ENCODE data around the gene TEX19.
"Not testable (repeated sequence)": the region's sequence is repeated elsewhere in the genome, so short reads cannot be mapped to it uniquely, and the experiment has no call there.

The TEX19 gene

DNA sequence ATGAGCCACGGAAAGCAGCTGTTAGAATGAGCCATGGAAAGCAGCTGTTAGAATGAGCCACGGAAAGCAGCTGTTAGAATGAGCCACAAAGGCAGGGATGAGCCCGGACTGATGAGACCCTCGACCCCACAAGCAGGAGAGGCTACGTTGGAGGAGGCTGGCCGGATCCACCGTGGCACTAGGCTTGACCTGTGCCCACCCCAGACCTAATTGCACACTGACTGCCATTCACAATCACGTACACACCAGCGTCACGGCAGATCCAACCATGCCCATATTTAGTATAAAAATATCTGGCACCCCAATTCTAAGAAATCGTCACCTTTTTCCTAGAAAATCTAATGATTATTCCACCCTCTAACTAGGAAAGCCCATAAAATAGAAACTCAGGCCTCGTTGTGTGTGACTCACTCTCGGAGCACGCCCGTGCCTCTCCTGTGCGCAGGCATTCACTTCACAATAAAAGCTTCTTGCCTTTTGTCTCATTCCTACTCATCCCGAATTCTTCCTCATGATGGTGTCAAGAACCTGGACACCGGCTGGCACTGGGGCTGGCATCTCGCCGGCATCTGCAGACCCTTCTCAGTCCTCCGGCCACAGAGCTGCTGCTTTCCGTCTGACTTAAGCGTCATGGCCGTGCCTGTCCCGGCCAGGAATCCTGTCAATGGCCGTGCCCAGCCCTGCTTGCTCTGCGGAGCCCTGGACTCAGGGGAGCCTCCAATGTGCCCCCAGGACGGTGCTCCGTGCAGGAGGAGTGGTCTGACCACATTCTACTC lies 20.0 kb upstream of the TEX19 start:
- DNase-seq (ENCODE audit: low read depth), result no peak

DNA sequence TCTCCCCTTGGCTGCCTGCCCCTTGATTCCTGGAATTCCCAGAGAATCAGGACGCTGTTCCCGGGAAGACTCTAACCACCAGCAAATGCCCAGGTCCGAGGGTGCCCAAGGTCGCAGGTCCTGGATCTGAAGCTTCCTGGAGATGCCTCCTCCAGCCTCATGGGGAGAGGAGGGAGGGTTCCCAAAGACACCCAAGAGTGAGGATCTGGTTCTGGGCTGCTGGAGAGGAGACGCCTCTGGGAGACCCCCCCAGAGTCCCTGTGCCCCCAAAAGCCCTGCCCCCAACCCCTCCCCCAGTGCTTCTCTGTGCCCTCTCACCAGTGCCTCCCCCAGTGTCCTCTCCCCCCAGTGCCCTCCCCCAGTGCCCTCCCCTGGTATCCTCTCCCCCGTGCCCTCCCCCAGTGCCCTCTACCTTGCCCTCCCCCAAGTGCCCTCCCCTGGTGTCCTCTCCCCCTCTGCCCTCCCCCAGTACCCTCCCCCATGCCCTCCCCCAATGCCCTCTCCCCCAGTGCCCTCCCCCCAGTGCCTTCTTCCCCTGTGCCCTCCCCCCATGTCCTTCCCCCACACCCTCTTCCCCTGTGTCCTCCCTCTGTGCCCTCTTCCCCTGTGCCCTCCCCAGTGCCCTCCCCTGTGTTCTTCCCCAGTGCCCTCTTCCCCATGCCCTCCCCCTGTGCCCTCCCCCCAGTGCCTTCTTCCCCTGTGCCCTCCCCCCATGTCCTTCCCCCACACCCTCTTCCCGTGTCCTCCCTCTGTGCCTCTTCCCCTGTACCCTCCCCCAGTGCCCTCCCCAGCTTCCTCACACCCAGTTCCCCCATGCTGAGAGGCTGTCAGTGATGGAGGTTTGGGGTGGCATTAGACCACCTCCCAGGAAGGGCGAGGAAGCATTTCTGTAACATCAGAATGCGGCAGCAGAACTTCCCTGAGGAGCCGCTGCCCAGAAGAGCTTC lies 19.1 kb upstream of the TEX19 start:
- no peak for DNase-seq (ENCODE audit: low read depth)

DNA sequence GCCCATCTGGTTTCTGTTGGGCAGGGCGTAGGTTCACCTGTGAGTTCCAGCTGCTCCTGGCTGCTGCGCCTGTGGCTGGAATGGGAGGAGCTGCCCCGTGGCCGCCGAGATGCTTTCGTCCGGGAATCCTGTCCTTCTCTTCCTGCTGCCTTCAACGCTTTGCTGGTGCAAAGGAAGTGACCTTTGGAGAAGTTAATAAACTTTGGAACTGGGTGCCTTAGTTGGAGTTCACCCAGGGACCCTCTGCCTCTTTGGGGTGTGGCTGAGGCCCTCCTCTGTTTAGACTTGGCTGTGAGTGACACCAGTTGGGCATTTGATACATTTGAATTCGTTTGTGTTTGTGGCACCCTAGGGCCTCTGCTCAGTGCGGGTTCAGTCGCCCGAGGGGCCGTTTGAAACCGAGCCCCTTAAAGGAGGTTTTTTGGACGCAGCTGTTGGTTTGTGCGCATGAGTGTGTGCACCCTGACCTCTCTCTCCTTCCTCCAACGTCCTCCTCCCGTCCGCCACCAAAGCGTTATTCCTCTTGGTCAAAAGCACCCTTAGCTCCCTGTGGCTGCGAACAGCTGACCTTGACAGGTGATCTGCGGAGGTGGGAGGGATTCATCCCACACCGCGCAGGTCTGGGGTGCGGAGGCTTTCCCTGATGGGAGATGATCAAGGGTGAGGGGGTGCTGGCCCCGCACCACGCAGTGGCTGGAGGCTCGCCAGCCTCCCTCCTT lies 16.5 kb upstream of the TEX19 start:
- DNase-seq (ENCODE audit: low read depth), result no peak

- DNase-seq (ENCODE audit: low read depth), result no peak
These were observed 15.5 kb upstream of the TEX19 start for GRCh38 chr17:82343560-82343959.

GRCh38 chr17:82344175-82344907 lies 14.7 kb upstream of the TEX19 start:
- no peak for DNase-seq (ENCODE audit: low read depth)

DNA sequence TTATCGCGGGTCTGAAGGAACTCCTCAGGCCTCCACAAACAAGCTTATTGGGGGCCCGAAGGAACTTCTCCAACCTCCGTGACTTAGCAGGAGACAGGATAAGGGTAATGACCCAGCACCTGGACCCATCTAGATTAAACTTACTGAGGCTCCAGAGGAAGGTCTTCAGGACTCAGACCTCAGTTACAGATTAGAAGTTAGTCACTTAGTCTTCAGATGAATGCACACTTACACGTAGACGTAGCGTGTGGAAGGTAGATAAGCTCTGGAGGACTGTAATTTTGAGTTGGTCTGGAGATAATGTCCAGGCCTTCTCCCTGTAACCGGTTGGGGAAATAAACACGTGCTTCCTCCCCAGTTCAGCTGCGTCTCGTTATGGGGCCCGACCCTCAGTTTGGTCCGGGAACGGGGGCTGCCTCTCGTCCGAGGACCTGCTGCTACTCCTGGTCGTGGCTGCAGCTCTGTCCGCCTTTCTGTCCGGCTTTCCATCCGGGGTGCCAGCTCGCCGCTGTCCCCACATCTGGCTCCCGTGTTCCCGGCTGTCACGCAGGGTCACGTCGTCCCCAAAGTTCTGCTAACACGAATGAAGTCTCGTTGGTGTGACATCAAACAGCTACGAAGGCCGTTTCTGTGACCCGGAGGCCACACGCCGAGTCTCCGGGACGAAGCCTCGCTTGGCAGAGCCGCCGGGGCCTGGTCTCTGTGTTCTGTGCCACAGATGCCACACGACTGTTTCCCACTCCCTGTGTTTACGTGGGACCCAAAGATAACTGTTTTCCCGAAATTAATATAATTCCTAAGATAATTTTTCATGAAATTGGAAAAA lies 13.7 kb upstream of the TEX19 start:
- DNase-seq (ENCODE audit: low read depth), result no peak

- DNase-seq (ENCODE audit: low read depth), result no peak
These were observed 12.4 kb upstream of the TEX19 start for GRCh38 chr17:82346342-82347300.

GRCh38 chr17:82347994-82348393 lies 11.1 kb upstream of the TEX19 start:
- DNase-seq (ENCODE audit: low read depth), result not testable (repeated sequence)

GRCh38 chr17:82348434-82348833 lies 10.6 kb upstream of the TEX19 start:
- DNase-seq (ENCODE audit: low read depth), result no peak

- DNase-seq (ENCODE audit: low read depth), result no peak
These were observed 10.2 kb upstream of the TEX19 start for GRCh38 chr17:82348866-82349265.

DNA sequence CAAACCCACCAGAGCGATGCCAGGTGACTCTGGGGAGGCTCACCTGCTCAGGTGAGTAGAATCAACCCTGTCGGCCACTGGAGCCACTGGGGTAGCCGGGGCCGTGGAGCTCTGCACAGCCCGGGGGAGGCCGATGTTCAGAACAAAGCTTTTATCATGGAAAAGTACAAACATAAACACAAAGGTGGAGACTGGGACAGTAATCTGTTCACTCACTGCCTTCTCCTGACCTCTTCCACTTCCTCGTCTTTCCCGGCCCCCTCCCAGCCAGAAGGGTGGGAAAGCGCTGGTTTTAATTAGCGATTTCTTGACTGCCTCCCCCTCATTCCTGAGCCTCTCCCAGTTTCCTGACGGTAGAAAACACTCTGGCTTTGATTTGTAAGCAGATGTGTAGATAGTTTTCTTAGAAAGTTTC lies 9.8 kb upstream of the TEX19 start:
- DNase-seq (ENCODE audit: low read depth), result no peak

- DNase-seq (ENCODE audit: low read depth), result no peak
These were observed 8.6 kb upstream of the TEX19 start for GRCh38 chr17:82350182-82351030.

GRCh38 chr17:82351254-82351712 lies 7.8 kb upstream of the TEX19 start:
- no peak for DNase-seq (ENCODE audit: low read depth)

DNA sequence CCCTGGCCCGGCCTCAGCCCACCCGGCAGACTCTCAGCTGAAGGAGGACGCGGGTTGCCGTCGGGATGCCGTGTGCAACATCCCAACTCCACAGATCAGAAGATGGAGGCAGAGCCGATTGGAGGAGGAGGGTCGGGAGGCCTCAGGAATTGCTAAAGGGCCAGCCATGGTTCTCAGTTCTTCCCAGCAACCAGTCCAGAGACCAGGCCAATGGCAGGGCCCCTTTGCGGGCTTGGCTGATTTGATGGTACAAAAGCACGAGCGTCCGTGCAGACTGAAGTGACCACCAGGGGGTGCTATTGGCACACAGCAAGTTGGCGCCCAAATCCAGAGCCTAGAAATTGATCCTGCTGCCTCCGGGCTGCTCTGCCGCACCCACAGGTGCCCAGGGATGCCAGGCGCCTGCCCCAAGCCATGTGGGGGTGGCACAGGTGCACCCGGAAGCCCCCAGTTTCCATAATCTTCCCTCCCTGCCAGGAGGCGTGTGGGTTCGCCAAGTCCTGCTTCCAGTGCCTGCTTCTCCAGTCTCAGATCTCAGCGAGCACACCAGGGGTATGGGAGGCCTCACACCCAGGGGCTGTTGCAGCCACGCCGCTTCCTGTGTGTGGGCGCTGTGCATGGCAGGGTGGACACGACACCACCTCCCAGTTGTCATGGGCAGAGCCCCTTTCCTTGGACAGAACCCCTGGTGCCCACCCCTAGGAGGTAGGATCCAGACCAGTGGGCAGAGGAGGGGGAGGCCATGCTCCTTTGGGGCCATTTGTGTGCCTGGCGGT lies 7.1 kb upstream of the TEX19 start:
- peak; percentile 71 for DNase-seq (ENCODE audit: low read depth)

GRCh38 chr17:82353484-82353883 lies 5.6 kb upstream of the TEX19 start:
- DNase-seq (ENCODE audit: low read depth), result no peak

- no peak for DNase-seq (ENCODE audit: low read depth)
These were observed 4.2 kb upstream of the TEX19 start for GRCh38 chr17:82354804-82355308.

- no peak for DNase-seq (ENCODE audit: low read depth)
These were observed 3.1 kb upstream of the TEX19 start for GRCh38 chr17:82355770-82356427.

All from activated gamma-delta T cell treated with anti-CD3 and anti-CD28 coated beads, Interleukin-2, amount 50 U/mL, for 16 hours (primary cell).